ENCODE results near the gene DIP2C. TPM values are rescaled to one million over a fixed set of nuclear protein-coding genes. Genes with fewer than 3 reads are reported as not detected.
A peak's percentile ranks its signal among the peaks of the same experiment; 100 is the strongest.

The DIP2C gene
- total RNA-seq, 3 donors from 2014 or later: 17.1 to 48.2 (median 20.3) TPM

GRCh38 chr10:500876-501275 lies 188.6 kb downstream of the DIP2C start:
- no peak overlapping the region for H3K27ac ChIP-seq
- H3K27me3 ChIP-seq: no peaks in the 10 kb centered on the region
- H3K36me3 ChIP-seq: no peaks in the 10 kb centered on the region
- intact Hi-C loops (cut with DNase I; ENCODE audit: low total_unique reads): loop anchor here (10.0 kb wide), 1 partner anchor 284 kb away; no protein-coding TSS in a partner anchor
- H3K9me3 ChIP-seq: no peaks in the 10 kb centered on the region
- no peak for DNase-seq (ENCODE audit: low spot score in 2 of 2)
- TF ChIP-seq CTCF (IDR thresholded peaks at IDR 0.05) (no peak), POLR2AphosphoS5 (IDR thresholded peaks at IDR 0.05) (no peak), POLR2A (IDR thresholded peaks at IDR 0.05) (no peak)
- H3K4me1 ChIP-seq: no peaks in the 10 kb centered on the region
- no peak overlapping the region for H3K4me3 ChIP-seq

DNA sequence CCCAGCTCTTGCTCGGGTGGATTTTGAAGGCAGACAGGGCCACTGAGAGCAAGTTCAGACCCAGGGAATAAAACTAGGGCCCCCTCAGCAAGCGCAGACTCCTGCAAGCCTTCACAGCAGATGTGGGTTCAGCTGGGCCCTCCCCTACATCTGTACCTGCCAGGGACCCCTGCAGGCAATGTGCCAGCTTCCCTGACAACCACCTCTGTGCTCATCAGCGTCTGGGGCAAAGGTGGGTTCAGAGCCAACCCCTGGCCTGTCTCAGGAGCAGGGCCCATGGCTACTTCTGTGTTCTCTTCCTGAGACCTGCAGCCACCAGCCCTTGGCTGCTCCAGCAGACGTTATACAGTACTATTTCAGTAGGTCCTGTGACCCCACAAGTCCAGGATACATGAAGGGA lies 189.5 kb downstream of the DIP2C start:
- H3K27ac ChIP-seq: no peak overlapping the region
- no peaks in the 10 kb centered on the region for H3K4me1 ChIP-seq
- peak in 1 of 2 donors; percentile 5 for DNase-seq (ENCODE audit: low spot score in 2 of 2)

DNA sequence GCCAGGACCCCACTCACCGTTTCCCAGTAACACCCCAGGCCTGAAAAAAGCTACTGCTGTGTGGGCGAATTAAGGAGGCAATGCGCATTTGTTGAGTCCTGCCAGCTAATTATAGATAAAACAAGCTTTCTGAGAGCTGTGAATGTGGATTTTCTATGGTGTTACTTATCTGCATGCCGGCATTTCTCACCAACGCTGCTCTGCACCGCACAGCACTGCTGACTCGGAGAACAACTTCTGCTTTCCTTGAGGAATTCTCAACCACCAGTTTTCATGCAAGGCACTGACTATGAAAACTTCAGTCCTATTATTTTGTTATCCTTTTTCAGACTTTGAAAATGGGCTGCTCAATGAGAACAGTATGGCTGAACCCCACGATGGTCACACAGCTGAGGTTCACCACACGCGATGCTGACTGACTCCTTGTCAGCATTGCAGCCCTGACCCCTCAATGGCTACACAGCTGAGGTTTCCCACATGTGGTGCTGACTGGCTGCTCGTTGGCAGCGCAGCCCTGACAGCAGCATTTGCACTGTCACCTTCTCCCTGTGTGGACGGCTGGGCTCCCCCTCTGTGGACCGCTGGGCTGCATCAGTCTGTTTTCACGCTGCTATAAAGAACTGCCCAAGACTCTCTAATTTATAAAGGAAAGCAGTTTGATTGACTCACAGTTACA lies 190.6 kb downstream of the DIP2C start:
- Histone ChIP-seq H3K4me3 (no peak overlapping the region), H3K4me1 (no peaks in the 10 kb centered on the region), H3K27ac (no peak overlapping the region), H3K36me3 (no peaks in the 10 kb centered on the region), H3K27me3 (no peaks in the 10 kb centered on the region), H3K9me3 (no peaks in the 10 kb centered on the region)
- TF ChIP-seq POLR2A (IDR thresholded peaks at IDR 0.05): no peak
- TF ChIP-seq POLR2AphosphoS5 (IDR thresholded peaks at IDR 0.05): no peak
- intact Hi-C loops (cut with DNase I; ENCODE audit: low total_unique reads): no loop called here
- DNase-seq (ENCODE audit: low spot score in 2 of 2): no peak

More for the DNA sequence above, 189.5 kb downstream of the DIP2C start:
- Histone ChIP-seq H3K4me3 (no peak overlapping the region), H3K9me3 (no peaks in the 10 kb centered on the region), H3K27me3 (no peaks in the 10 kb centered on the region), H3K36me3 (no peaks in the 10 kb centered on the region)
- TF ChIP-seq POLR2A (IDR thresholded peaks at IDR 0.05): no peak
- no peak for TF ChIP-seq CTCF (IDR thresholded peaks at IDR 0.05)
- no peak for TF ChIP-seq POLR2AphosphoS5 (IDR thresholded peaks at IDR 0.05)
- intact Hi-C loops (cut with DNase I; ENCODE audit: low total_unique reads): loop anchor here (10.0 kb wide), 1 partner anchor 285 kb away; no protein-coding TSS in a partner anchor

DNA sequence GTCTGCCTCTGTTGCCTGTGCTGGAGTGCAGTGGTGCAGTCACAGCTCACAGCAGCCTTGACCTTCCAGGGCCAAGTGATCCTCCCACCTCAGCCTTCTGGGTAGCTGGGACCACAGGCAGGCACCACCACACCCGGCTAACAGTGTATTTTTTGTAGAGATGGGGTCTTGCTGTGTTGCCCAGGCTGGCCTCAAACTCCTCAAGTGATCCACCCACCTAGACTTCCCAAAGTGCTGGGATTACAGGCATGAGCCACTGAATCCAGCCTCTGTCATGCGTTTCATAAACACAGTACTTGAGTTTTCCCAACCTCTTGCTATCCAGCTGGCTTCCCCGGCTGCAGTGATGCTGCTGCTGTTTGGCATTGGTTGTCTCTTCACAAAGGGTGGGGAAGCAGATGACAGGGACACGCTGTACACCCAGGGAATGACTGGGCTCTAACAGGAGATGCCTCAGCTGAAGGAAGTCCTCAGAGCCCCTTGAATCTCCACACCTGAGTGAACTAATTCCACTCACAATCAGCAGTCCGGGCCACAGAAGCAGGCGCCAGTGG lies 191.5 kb downstream of the DIP2C start:
- DNase-seq (ENCODE audit: low spot score in 2 of 2): no peak

DNA sequence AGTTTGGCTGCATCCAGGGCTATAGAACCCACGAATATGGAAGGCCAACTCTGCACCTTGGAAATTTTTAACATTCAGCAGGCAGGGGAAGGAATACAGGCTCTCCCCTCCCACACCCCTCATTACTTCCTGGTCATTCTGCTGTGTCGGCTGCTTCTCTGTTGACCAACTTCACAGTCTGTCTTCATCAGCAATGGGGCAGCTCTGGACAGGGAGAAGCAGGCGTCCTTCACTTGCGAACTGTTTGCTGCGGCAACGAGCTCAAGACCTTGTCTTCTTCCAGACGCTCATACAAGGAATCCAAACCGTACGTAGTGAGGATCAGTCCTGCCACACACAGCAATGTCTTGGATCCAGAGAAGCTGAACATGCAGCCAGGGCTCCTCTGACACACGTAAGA lies 192.2 kb downstream of the DIP2C start:
- H3K27ac ChIP-seq: no peak overlapping the region
- H3K36me3 ChIP-seq: no peaks in the 10 kb centered on the region
- no peak for DNase-seq (ENCODE audit: low spot score in 2 of 2)
- intact Hi-C loops (cut with DNase I; ENCODE audit: low total_unique reads): no loop called here
- H3K4me1 ChIP-seq: no peaks in the 10 kb centered on the region
- no peak for TF ChIP-seq POLR2AphosphoS5 (IDR thresholded peaks at IDR 0.05)
- no peak for TF ChIP-seq CTCF (IDR thresholded peaks at IDR 0.05)
- TF ChIP-seq POLR2A (IDR thresholded peaks at IDR 0.05): no peak
- no peaks in the 10 kb centered on the region for H3K27me3 ChIP-seq
- no peaks in the 10 kb centered on the region for H3K9me3 ChIP-seq
- no peak overlapping the region for H3K4me3 ChIP-seq

More for the DNA sequence above, 191.5 kb downstream of the DIP2C start:
- intact Hi-C loops (cut with DNase I; ENCODE audit: low total_unique reads): no loop called here
- Histone ChIP-seq H3K4me3 (no peak overlapping the region), H3K9me3 (no peaks in the 10 kb centered on the region), H3K27me3 (no peaks in the 10 kb centered on the region), H3K4me1 (no peaks in the 10 kb centered on the region), H3K36me3 (no peaks in the 10 kb centered on the region), H3K27ac (no peak overlapping the region)
- TF ChIP-seq CTCF (IDR thresholded peaks at IDR 0.05) (no peak), POLR2A (IDR thresholded peaks at IDR 0.05) (no peak), POLR2AphosphoS5 (IDR thresholded peaks at IDR 0.05) (no peak)
